NCI-H345 treated with DMSO at 0.1 percent for 48 hours (cell line): Measurements from ENCODE around the gene HOMEZ.
"Not testable (repeated sequence)": the region's sequence is repeated elsewhere in the genome, so short reads cannot be mapped to it uniquely, and the experiment has no call there.

Experiments used
- DNase-seq: peaks from one replicate; lab custom pipeline; 2025; ENCODE audit not compliant: unreplicated experiment; lab: John Stamatoyannopoulos, UW

The HOMEZ gene, protein sequence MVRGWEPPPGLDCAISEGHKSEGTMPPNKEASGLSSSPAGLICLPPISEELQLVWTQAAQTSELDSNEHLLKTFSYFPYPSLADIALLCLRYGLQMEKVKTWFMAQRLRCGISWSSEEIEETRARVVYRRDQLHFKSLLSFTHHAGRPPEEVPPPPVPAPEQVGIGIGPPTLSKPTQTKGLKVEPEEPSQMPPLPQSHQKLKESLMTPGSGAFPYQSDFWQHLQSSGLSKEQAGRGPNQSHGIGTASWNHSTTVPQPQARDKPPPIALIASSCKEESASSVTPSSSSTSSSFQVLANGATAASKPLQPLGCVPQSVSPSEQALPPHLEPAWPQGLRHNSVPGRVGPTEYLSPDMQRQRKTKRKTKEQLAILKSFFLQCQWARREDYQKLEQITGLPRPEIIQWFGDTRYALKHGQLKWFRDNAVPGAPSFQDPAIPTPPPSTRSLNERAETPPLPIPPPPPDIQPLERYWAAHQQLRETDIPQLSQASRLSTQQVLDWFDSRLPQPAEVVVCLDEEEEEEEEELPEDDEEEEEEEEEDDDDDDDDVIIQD

DNA sequence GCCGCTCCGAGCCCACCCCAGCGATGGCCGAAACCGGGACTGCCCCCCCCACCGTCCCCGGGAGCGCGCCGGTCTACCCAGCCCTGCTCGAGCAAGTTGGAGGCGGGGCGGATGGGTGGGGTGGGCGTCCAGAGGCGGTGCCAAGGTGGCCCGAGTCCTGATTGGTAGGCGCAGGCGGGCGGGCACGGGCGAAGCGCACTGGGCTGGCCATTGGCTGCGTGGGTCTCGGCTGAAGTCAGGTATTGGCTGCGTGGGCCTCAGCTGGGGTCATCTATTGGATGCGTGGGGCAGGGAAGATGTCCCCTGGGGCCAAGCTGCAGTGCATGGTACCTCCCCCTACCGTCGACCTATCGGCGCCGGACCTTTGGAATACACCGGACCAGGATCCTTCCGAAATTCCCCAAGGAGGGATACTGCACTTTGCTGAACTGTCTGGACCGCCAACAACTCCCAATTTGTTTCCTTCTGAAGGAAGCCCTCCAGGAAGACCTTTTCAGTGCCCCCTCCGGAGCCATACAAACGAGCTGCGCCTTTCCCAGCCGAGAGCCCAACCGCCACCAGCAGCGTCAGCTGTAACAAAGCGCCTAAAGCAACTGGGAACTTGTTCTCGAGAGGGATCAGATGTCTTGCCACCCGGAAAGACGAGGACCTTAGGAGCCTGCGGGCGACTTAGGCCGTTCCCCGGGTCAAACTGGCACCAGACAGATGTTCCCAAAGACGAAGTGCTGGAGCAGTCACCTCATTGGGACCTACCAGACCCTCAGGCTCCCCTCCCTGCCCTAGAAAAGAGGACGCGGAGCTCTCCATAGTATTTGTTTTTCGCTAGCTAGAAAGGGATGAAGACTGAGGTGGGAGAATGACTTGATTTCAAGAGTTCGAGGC lies at the start of gene HOMEZ:
Gene HOMEZ, minus strand, starts transcription at position 113 of the 882 bp plus-strand sequence. CDS start 180 bp downstream, outside the sequence.
- DNase-seq, result peak; percentile 95

DNA sequence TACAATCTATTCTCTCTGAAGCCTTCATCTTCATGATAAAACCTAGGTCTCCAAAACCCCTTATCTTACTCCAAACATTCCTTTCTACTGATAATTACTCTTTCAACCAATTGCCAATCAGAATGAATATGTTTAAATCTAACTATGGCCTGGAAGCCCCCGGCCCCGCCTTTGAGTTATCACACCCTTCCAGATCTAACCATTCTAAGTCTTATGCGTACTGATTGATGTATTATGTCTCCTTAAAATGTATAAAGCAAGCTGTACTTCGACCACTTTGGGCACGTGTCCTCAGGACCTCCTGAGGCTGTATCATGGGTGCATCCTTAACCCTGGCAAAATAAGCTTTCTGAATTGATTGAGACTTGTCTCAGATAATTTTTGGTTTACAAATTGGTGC lies 49.7 kb upstream of the HOMEZ start:
- DNase-seq, result no peak

DNA sequence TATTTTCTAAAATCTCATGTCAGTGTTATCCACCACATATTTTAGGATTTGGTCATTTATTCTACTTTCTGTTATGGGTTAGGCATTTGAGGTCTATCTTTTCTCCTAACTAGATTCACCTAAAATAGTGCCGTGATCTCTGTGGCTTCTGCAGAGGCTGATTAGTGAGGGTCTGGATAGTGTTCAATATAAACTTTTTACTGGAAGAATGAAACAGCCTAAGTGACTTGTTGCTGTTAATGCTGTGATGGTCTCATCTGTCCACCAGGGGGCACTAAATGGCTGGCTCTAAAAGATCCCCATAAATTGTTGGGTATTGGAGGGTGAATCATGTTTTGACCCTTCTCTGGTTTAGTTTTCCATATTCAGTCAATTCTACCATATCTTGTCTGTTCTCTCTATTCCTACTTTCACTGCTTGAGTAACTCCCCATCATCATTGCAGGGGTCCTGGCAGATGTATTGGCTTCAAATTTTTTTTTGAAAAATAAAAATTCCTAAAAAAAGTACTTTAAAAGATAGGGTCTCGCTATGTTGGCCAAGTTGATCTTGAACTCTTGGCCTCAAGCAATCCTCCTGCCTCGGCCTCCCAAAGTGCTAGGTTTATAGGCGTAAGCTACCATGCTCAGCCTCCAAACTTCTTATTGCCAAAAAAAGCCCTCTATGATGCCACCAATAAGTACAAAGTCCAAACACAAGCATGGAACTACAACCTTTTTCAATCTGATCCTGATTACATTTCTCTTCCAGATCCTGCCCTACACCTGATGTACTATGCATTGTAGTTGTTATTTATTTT lies 42.2 kb upstream of the HOMEZ start:
- DNase-seq, result peak; percentile 53

DNA sequence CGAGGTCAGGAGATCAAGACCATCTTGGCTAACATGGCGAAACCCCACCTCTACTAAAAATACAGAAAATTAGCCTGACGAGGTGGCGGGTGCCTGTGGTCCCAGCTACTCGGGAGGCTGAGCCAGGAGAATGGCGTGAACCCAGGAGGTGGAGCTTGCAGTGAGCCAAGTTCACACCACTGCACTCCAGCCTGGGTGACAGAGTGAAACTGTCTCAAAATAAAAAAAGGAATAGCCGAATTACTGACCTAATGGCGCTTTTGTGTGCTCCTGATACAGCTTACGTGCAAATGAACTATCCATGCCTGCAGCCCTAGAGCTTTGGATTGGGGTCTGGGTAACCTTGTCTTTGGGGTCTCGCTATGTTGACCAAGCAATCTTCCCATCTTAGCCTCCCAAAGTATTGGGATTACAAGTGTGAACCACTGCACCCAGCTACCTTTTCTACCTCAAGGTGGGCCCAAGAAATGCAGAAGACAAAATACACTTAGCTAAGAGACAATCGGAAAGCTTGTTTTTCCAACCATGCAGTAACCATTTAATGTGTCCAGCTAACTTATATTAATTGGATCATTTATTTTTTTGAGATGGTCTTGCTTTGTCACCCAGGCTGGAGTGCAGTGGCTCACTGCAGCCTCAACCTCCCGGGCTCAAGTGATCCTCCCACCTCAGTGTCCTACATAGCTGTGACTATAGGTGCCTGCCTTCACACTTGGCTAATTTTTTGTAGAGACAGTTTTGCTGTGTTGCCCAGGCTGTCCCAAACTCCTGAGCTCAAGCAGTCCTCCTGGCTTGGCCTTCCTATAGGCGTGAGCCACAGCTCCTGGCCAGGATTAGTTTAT lies 40.8 kb upstream of the HOMEZ start:
- DNase-seq, result no peak

DNA sequence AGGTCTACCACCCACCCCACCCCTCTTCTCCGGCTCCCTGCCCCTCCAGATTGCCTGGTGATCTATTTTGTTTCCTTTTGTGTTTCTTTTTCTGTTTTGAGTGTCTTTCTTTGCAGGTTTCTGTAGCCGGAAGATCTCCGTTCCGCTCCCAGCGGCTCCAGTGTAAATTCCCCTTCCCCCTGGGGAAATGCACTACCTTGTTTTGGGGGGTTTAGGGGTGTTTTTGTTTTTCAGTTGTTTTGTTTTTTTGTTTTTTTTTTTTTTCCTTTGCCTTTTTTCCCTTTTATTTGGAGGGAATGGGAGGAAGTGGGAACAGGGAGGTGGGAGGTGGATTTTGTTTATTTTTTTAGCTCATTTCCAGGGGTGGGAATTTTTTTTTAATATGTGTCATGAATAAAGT lies 39.8 kb upstream of the HOMEZ start:
- DNase-seq, result not testable (repeated sequence)

DNA sequence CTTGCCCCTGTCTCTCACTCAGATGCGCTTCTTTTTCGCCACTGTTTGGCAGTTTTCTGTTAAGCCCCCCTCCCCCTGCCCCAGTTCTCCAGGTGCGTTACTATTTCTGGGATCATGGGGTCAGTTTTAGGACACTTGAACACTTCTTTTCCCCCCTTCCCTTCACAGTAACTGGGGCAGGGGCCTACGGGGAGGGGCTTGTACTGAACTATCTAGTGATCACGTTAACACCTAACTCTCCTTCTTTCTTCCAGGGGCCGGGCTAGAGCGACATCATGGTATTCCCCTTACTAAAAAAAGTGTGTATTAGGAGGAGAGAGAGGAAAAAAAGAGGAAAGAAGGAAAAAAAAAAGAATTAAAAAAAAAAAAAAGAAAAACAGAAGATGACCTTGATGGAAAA lies 39.1 kb upstream of the HOMEZ start:
- DNase-seq, result no peak

DNA sequence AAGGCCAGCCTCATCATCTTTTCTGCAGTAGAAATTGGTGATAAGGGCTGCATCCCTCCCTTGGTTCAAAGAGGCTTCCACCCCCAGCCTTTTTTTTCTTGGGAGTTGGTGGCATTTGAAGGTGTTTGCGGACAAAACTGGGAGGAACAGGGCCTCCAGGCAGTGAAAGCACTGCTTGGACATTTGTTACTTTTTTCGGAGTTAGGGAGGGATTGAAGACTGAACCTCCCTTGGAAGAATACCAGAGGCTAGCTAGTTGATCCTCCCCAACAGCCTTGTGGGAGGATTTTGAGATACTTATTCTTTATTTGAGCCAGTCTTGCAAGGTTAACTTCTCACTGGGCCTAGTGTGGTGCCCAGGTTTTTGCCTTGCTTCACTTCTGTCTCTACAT lies 38.5 kb upstream of the HOMEZ start:
- DNase-seq, result no peak

DNA sequence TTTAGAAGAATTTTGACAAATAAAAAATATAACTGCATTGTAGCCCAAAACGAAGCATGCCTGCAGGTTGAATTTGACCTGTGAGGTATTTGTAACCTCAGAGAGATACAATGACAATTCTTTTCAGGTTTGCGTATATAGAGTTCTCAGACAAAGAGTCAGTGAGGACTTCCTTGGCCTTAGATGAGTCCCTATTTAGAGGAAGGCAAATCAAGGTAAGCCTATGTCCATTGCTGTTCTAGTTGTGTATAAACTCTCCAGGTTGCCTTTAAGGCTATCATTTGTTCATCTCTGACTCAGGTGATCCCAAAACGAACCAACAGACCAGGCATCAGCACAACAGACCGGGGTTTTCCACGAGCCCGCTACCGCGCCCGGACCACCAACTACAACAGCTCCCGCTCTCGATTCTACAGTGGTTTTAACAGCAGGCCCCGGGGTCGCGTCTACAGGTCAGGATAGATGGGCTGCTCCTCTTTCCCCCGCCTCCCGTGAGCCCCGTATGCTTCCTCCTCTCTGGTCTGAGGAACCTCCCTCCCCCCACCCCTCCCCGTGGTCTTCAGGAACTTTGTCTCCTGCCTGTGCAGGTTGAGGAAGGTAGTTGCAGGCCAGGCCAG lies 38.0 kb upstream of the HOMEZ start:
- no peak for DNase-seq

DNA sequence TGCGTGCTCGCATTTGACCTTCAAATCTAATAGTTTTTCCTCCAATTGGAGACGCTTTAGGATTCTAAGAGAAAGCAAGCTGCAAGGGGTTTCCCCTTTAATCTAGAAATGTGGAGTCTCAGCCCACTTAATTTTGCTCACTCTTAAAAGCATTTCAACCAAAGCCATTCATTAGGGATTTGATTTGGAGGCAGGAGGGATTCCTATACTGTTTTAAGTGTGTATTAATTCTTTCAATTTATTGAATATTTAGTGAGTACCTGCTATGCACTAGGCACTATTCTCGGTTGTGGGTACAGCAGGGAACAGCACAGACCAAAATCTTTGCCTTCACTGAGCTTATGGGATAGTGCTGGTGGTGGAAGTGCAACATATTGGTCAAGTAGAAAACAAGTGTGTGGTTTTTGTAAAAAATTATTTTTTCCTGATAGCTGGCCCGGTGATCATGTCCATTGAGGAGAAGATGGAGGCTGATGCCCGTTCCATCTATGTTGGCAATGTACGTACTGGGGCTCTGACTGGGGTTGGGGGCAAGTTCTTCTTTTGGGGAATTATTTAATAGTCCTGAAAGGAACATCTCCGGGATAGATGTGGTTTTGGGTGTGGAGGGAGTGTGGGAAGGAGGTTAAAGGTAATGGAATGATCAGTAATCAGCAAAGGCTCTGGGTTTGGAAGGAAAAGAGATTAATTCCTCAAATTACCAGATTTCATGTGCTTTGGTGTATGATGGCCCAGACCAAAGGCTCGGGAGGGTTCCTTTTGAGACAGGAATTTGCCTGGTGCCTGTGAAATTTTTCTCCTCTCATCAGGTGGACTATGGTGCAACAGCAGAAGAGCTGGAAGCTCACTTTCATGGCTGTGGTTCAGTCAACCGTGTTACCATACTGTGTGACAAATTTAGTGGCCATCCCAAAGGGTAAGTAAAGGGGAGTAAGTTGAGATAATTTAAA lies 36.9 kb upstream of the HOMEZ start:
- DNase-seq, result no peak

DNA sequence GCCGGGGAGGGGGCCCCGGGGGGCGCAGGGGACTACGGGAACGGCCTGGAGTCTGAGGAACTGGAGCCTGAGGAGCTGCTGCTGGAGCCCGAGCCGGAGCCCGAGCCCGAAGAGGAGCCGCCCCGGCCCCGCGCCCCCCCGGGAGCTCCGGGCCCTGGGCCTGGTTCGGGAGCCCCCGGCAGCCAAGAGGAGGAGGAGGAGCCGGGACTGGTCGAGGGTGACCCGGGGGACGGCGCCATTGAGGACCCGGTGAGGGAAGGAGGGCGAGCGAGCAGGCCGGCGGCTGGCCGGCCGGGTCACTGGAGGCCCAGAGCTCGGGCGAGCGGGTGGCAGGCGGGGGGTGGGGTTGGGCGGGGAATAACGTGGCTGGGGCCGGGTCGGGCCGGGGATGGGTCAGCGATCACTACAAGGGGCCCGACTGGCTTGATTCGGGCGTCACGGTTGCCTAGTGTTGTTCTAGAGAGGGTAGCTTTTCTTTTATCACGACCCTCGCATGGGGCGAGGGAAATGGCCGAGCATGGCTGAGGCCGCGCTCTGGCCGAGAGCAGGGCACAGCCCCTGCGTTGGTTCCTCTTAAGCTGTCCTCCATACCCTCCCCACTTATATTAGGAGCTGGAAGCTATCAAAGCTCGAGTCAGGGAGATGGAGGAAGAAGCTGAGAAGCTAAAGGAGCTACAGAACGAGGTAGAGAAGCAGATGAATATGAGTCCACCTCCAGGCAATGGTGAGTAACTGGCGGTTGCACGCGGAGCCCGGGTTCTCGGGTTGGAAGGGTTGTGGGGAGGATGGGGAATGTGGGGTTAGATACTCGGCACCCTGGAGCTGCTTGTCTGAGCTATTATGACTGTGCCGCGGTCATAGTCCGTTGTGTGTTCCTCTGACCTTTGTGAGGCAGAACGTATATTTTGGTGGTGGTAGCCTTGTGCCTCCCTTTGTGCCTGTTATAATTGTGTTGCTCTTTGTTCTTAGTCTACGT lies 35.9 kb upstream of the HOMEZ start:
- DNase-seq, result no peak

DNA sequence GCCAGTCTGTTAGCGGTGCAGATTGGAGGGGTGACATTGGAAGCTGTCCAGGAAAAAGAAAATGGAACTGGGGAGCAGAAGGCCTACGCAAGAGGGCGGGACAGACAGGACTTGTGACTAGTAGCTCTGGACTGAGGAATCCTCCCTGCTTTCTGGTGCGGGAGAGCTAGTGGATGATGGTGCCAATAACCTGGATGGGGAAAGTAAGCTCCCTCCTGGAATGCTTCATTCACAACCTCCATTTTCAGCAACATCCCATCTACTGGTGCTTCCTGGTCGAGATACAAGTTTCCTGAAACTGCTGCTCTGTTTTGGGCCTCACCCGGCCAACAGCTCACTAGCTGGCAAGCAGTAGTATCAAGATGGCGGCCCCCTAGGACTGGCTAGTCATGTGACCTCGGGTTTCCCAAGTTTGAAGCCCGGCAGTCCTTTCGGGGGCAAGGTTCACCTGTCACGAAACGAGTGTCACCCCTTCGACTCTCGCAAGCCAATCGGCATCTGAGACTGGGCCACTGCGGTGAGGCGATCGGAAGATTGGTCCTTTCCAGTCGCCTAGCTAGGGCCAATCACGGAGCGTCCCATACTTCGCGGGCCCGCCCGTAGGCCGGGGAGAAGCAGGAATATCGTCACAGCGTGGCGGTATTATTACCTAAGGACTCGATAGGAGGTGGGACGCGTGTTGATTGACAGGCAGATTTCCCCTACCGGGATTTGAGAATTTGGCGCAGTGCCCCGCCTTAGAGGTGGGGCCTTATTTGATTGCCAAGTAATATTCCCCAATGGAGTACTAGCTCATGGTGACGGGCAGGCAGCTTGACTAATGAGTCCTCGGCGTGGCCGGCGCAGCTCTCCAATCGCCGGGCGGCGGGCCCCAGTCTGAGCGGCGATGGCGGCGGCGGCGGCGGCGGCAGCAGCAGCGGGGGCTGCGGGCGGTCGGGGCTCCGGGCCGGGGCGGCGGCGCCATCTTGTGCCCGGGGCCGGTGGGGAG lies 34.9 kb upstream of the HOMEZ start, which contains the start of gene PABPN1:
Gene PABPN1, plus strand, starts transcription at position 874 of the 988 bp plus-strand sequence. Its CDS starts 13 bp downstream, at position 887.
- DNase-seq, result peak; percentile 99

DNA sequence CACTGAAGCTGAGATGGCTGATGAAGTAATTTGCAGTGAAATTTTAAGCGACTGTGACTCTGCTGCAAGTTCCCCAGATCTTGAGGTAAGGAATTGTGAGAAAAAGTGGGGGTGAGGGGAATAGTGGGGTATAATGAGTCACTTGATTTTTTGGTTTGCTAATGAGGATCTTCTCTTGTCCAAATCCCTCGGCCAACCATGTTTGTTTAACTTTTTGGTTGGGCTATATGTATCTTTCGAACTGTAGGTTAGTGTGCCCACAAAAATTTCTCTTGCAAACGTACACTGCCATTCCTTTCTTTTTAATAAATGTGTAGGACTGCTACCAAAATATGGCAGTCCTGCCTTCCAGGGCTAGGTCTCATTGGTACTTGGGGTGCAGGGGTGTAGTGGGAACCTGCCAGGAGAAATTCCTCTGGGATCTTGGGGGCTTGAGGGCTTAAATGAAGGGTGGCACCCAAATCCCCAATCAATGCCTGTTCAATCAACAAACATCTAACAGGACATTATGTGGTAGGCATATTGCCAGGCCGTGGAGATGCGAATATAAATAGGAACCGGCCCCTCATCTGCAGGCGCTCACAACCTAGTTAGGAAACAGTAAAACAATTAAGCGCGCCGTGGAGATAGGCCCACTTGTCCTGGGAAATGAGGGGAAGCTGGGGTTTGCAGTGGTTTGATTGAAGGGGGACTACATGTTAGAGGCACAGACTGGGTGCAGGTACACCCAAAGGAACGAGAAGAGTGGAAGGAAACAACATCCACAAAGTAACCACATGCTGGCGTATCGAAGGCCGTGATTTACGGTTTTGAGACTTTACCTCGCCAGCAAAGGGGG lies 34.0 kb upstream of the HOMEZ start:
- DNase-seq, result no peak

DNA sequence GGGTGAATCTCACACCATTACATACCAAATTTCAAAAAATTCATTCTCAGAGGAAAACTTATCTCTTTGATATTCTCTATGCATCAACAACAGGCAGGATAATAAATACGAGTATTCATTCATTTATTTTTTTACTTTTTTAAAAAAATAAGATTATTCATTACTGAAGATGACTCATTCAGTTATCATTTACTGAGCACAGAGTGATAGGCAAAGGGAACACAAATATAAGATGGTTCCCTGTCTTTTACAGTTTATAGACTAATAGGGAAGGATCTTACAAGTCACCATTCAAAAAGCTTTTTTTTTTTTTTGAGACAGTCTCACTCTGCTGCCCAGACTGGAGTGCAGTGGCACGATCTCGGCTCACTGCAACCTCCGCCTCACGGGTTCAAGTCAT lies 30.4 kb upstream of the HOMEZ start:
- DNase-seq, result no peak

DNA sequence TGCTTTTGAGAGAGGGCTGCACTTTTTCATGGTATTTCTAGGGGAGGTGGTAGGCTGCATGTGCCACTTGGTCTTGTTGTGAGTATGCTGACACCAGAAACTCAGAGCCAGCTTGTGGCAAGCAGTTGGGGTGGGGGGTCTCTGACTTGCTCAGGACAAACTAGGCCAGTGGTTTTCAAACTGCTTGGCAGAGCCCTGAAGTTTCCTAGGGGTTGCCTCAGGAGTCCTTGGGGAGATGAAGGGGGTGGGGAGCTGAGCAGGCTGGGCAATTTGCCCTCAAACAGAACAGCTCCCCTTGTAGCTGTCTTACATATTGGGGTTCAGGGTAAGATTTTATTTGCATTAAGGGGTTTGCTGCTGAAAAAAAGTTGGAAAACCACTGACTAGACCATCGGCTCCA lies 24.6 kb upstream of the HOMEZ start:
- no peak for DNase-seq
